ENCODE data around the gene AKIP1. TPM values are rescaled to one million over a fixed set of nuclear protein-coding genes. Genes with fewer than 3 reads are reported as not detected.

Gene AKIP1
- total and polyA plus RNA-seq, 9 of the 15 experiments (the other 6 are each of a cell fraction or from before 2014, with no cell fraction given): 9.0 to 52.6 (median 36.2) TPM

DNA sequence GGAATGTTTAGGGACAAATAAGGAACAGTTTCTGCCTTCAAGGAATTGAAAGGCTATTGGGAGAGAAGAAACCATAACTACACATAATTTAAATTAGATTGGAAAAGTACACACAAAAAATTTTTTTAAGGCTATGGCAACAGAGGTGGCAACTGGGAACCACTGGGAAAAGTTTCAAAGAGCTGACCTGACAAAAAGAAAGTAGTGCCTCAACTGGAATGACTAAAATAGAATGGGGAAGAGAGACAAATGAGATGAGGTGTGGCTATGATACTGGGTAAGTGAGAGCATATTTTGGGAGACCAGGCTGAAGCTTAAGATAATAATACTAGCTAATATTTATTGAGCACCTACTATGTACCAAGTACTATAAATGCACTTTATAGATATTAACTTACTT, 2.9 kb upstream of the AKIP1 start:
- Histone ChIP-seq H3K9ac (ENCODE audit: insufficient read depth in 1 of 2, low read depth in 2 of 2, low read length in 2 of 2) (no peak overlapping the region), H3K9me3 (replicated peaks; ENCODE audit: control insufficient read depth, insufficient read depth, low read depth, low read length) (no peaks in the 10 kb centered on the region; the same call in 1 of the 2 replicates), H2AFZ (ENCODE audit: low read depth, low read length) (no peak overlapping the region), H4K20me1 (replicated peaks; ENCODE audit: control insufficient read depth, insufficient read depth, low read length) (no peaks in the 10 kb centered on the region), H3K36me3 (ENCODE audit: control insufficient read depth, insufficient read depth, low read length) (peaks cover 5% of the 10 kb centered on the region; the same call in 1 of the 3 replicates), H3K9me1 (ENCODE audit: control insufficient read depth, insufficient read depth, low read length) (no peaks in the 10 kb centered on the region), H3K4me3 (no peak overlapping the region), H3K4me1 (replicated peaks in 1 of 2; ENCODE audit: control insufficient read depth in 2 of 2, insufficient read depth in 2 of 2, low read length in 2 of 2) (peaks cover 13 to 15% of the 10 kb centered on the region in 2 experiments; a peak in 3 of 5 replicates), H3K27me3 (ENCODE audit: control insufficient read depth in 2 of 2, insufficient read depth in 2 of 2, low read length in 2 of 2) (no peaks in the 10 kb centered on the region), H3K27ac (ENCODE audit: extremely low read depth, low read depth, low read length) (no peak overlapping the region), H3K79me2 (ENCODE audit: control insufficient read depth, insufficient read depth, low read length) (peaks cover 13% of the 10 kb centered on the region), H3K4me2 (ENCODE audit: insufficient read depth, low read length) (no peak overlapping the region)
- CTCF ChIA-PET (ENCODE audit: low intra/inter-chr PET ratio): no interaction called here
- TF ChIP-seq, protein P1, sequence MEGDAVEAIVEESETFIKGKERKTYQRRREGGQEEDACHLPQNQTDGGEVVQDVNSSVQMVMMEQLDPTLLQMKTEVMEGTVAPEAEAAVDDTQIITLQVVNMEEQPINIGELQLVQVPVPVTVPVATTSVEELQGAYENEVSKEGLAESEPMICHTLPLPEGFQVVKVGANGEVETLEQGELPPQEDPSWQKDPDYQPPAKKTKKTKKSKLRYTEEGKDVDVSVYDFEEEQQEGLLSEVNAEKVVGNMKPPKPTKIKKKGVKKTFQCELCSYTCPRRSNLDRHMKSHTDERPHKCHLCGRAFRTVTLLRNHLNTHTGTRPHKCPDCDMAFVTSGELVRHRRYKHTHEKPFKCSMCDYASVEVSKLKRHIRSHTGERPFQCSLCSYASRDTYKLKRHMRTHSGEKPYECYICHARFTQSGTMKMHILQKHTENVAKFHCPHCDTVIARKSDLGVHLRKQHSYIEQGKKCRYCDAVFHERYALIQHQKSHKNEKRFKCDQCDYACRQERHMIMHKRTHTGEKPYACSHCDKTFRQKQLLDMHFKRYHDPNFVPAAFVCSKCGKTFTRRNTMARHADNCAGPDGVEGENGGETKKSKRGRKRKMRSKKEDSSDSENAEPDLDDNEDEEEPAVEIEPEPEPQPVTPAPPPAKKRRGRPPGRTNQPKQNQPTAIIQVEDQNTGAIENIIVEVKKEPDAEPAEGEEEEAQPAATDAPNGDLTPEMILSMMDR (IDR thresholded peaks at IDR 0.05 in 2 of 3, conservative IDR thresholded peaks at IDR 0.05 in 1 of 3; ENCODE audit: insufficient read depth in 2 of 3, low read depth in 1 of 3, low read length in 3 of 3): no peak
- TF ChIP-seq YY1 (IDR thresholded peaks at IDR 0.05; ENCODE audit: borderline replicate concordance in 1 of 3, control insufficient read depth in 1 of 3, extremely low read depth in 1 of 3, insufficient read depth in 3 of 3, insufficient read length in 1 of 3, insufficient replicate concordance in 2 of 3, low read depth in 1 of 3, low read length in 2 of 3) (no peak), E2F3 (CRISPR knock-in tag; IDR thresholded peaks at IDR 0.05) (no peak), PBX2 (CRISPR knock-in tag; IDR thresholded peaks at IDR 0.05; ENCODE audit: low read depth) (no peak), PBX2 (tag; conservative IDR thresholded peaks at IDR 0.05; ENCODE audit: low read depth) (no peak), C11orf30 (IDR thresholded peaks at IDR 0.05; ENCODE audit: low read depth) (peak; percentile 29; the same call in 1 of the 2 replicates), DPF2 (IDR thresholded peaks at IDR 0.05) (no peak), ARHGAP35 (IDR thresholded peaks at IDR 0.05; ENCODE audit: partially characterized antibody) (no peak), SREBF1 (IDR thresholded peaks at IDR 0.05; ENCODE audit: borderline replicate concordance, low read depth, low read length) (no peak), RBM34 (IDR thresholded peaks at IDR 0.05; ENCODE audit: borderline replicate concordance, insufficient read depth, low read length) (no peak), ZNF316 (IDR thresholded peaks at IDR 0.05) (peak; percentile 58), RBM25 (IDR thresholded peaks at IDR 0.05; ENCODE audit: low read depth, low read length, severe bottlenecking) (peak; percentile 25)
- in situ Hi-C loops (cut with MboI): no loop called here
- DNase-seq (ENCODE audit: extremely low read depth in 1 of 4, low spot score in 3 of 4) (no peak), FAIRE-seq (no peak), ATAC-seq (no peak)
- intact Hi-C loops (cut with micrococcal nuclease): no loop called here
- POLR2A ChIA-PET: interaction anchor here (0.5 to 0.6 kb wide), 2 partner anchors 13 to 344 kb away, joined by 3 read pairs; no protein-coding TSS in a partner anchor
- BruUV-seq (replicated peaks): no TSS peak
